H1 (cell line): ENCODE measurements around the gene PPP1R1A. TPM values are rescaled to one million over a fixed set of nuclear protein-coding genes. Genes with fewer than 3 reads are reported as not detected.

ENCODE experiments used
- EP300 ChIP-seq, 2 experiments: IDR thresholded peaks; 1 replicate in 1 of 2; 2 replicates in 1 of 2; pipeline ENCODE4 v1.6.1; 2011 to 2012; ENCODE audit warnings: low read depth in 2 of 2, low read length in 2 of 2, mild to moderate bottlenecking in 2 of 2, borderline replicate concordance in 1 of 2, inconsistent platforms in 1 of 2, moderate library complexity in 1 of 2
- MAX ChIP-seq: IDR thresholded peaks from 2 replicates; pipeline ENCODE4 v1.6.1; 2012; ENCODE audit warnings: inconsistent platforms
- NANOG ChIP-seq: IDR thresholded peaks from 2 replicates; pipeline ENCODE4 v1.6.1; 2011; ENCODE audit warnings: low read length, low read depth, mild to moderate bottlenecking, inconsistent platforms; ENCODE audit not compliant: insufficient read depth, poor library complexity, severe bottlenecking
- POU5F1 ChIP-seq: IDR thresholded peaks from 2 replicates; pipeline ENCODE4 v1.6.1; 2011; ENCODE audit warnings: low read depth, mild to moderate bottlenecking, low read length, moderate library complexity
- SIRT6 ChIP-seq: IDR thresholded peaks from one replicate; pipeline ENCODE4 v1.7.1; 2012; ENCODE audit warnings: low read length, inconsistent platforms
- SUZ12 ChIP-seq: fragments of 200-600 bp; sonication (generic); IDR thresholded peaks from 2 replicates; pipeline ENCODE4 v1.6.1; 2012; ENCODE audit warnings: mild to moderate bottlenecking, inconsistent platforms, low read length, moderate library complexity, mixed read lengths
- TAF7 ChIP-seq: optimal IDR thresholded peaks from 2 replicates; pipeline ENCODE3; 2011; ENCODE audit warnings: low read depth, mild to moderate bottlenecking, inconsistent platforms, low read length, moderate library complexity, borderline replicate concordance
- polyA plus RNA-seq, 7 experiments: library from polyadenylated mRNA; depleted of rRNA in 3 of 7; stranded (reverse) in 5 of 7; unstranded in 2 of 7; fragments of >200 nt in 5 of 7; fragments of 200-250 nt in 2 of 7; gene quantifications; 1 replicate in 5 of 7; 2 replicates in 1 of 7; 4 replicates in 1 of 7; pipeline versions ENCODE4 v1.2.1 to v1.2.3, GENCODE V29; 2011 to 2013; ENCODE audit warnings: missing spikeins in 2 of 7, mixed read lengths in 2 of 7
- total RNA-seq: library from RNA; stranded (reverse); fragmentation: NEBNext Ultra II Directional; extraction: Animal tissue kit (Norgen Biotek cat#: 25700); gene quantifications from 2 replicates; pipeline ENCODE4 v1.2.1, GENCODE V29; 2021

Gene PPP1R1A
- total and polyA plus RNA-seq, 2 of the 8 experiments (the other 6 are each of a cell fraction or from before 2014, with no cell fraction given): 5.8 to 13.1 TPM

- TF ChIP-seq POU5F1 (no peak), SUZ12 (no peak), NANOG (no peak), TAF7 (no peak), EP300 (IDR thresholded peaks at IDR 0.05; ENCODE audit: borderline replicate concordance in 1 of 2, low read depth in 2 of 2, low read length in 2 of 2) (no peak), MAX (no peak), SIRT6 (no peak)
- TF ChIP-seq, all 59 proteins: peak for 0
Measured at GRCh38 chr12:54541751-54542290, 46.6 kb downstream of the PPP1R1A start (continued).
